GM20000 (cell line): Measurements from ENCODE around the gene CYTH1.

Experiments used
- DNase-seq: peaks from one replicate; pipeline ENCODE4 v3.0.0; 2012; ENCODE audit warnings: low spot score
- CTCF ChIP-seq: IDR thresholded peaks from 2 replicates; pipeline ENCODE4 v1.5.1; 2012; ENCODE audit warnings: mild to moderate bottlenecking, control low read depth; ENCODE audit errors: extremely low read depth, missing control alignments

Gene CYTH1

GRCh38 chr17:78818932-78819331 is 36.9 kb upstream of the CYTH1 start:
- no peak for DNase-seq
- no peak for TF ChIP-seq CTCF

GRCh38 chr17:78818152-78818846 is 36.2 kb upstream of the CYTH1 start:
- no peak for DNase-seq
- TF ChIP-seq CTCF: no peak

- TF ChIP-seq CTCF: no peak
- DNase-seq: no peak
Measured at GRCh38 chr17:78817123-78817522, 35.0 kb upstream of the CYTH1 start.

GRCh38 chr17:78815696-78816095 is 33.6 kb upstream of the CYTH1 start:
- no peak for DNase-seq
- no peak for TF ChIP-seq CTCF

- no peak for TF ChIP-seq CTCF
- no peak for DNase-seq
Measured at GRCh38 chr17:78812855-78813254, 30.8 kb upstream of the CYTH1 start.

- no peak for TF ChIP-seq CTCF
Measured at GRCh38 chr17:78808163-78808562, 26.1 kb upstream of the CYTH1 start.

GRCh38 chr17:78806451-78806850 is 24.4 kb upstream of the CYTH1 start:
- no peak for TF ChIP-seq CTCF
- no peak for DNase-seq

More at GRCh38 chr17:78808163-78808562, 26.1 kb upstream of the CYTH1 start:
- DNase-seq: no peak
